RWPE2 (cell line): ENCODE results near the gene MRPL4.

ENCODE experiments used
- ATAC-seq: fragments of 200-7000 bp; cut with Tn5 transposase; 3 replicates; pipeline ENCODE4 v1.9.1; 2021; ENCODE audit warnings: low read depth
- DNase-seq: peaks from one replicate; pipeline ENCODE4 v3.0.0-alpha.2; 2020; ENCODE audit warnings: low spot score
- H3K27ac ChIP-seq: fragments of 450-650 bp; 2 replicates; pipeline ENCODE4 v1.5.1; 2017; ENCODE audit warnings: mild to moderate bottlenecking; ENCODE audit not compliant: poor library complexity, severe bottlenecking
- H3K27me3 ChIP-seq: fragments of 250-450 bp; sonication (Bioruptor Pico); 2 replicates; pipeline ENCODE4 v1.5.1; 2021; ENCODE audit warnings: mild to moderate bottlenecking, moderate library complexity; ENCODE audit not compliant: insufficient read depth, poor library complexity, severe bottlenecking
- H3K36me3 ChIP-seq: fragments of 250-450 bp; sonication (Bioruptor Pico); 2 replicates; pipeline ENCODE4 v1.5.1; 2020; ENCODE audit warnings: low read depth, mild to moderate bottlenecking, moderate library complexity
- H3K4me1 ChIP-seq: fragments of 250-450 bp; sonication (Bioruptor Pico); 2 replicates; pipeline ENCODE4 v1.5.1; 2021; ENCODE audit warnings: mild to moderate bottlenecking, moderate library complexity; ENCODE audit not compliant: insufficient read depth, poor library complexity, severe bottlenecking
- H3K4me3 ChIP-seq: fragments of 250-450 bp; sonication (Bioruptor Pico); 2 replicates; pipeline ENCODE4 v1.5.1; 2021; ENCODE audit warnings: mild to moderate bottlenecking, moderate library complexity; ENCODE audit not compliant: severe bottlenecking
- H3K9me3 ChIP-seq: fragments of 250-450 bp; sonication (Bioruptor Pico); 2 replicates; pipeline ENCODE4 v1.5.1; 2021; ENCODE audit warnings: mild to moderate bottlenecking, moderate library complexity; ENCODE audit not compliant: severe bottlenecking
- TF ChIP-seq, protein P1 (sequence below): fragments of 450-650 bp; IDR thresholded peaks from one replicate; pipeline ENCODE4 v1.5.1; 2017; ENCODE audit warnings: mild to moderate bottlenecking, moderate library complexity; ENCODE audit not compliant: poor library complexity, severe bottlenecking

Gene MRPL4

DNA sequence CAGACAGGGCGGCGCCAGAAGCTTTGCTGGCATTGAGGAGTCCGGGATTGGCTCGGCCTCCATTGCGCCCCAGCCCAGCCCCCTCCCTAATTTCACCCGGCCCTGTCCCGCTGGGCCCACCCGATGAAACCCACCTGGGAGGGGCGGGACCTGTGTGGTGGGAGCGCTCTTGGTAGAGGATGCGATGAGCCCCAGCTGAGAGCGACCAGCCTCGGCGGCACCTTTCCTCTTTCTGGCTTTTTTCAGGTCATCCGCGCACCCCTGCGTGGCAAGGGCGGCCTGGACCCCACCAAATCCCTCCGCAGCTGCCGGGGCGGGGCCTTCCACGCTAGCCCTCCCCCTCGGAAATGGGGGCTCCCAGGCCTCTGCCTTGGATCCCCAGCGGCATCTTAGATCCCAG, 57.4 kb downstream of the MRPL4 start, which contains the start of gene ZGLP1:
TSS of gene ZGLP1 (minus strand) at position 393 of the 400 bp plus-strand sequence.
- H3K4me3 ChIP-seq, result no peak within 1 kb of the TSS
- DNase-seq (no peak), ATAC-seq (no peak)
- TF ChIP-seq, protein P1, sequence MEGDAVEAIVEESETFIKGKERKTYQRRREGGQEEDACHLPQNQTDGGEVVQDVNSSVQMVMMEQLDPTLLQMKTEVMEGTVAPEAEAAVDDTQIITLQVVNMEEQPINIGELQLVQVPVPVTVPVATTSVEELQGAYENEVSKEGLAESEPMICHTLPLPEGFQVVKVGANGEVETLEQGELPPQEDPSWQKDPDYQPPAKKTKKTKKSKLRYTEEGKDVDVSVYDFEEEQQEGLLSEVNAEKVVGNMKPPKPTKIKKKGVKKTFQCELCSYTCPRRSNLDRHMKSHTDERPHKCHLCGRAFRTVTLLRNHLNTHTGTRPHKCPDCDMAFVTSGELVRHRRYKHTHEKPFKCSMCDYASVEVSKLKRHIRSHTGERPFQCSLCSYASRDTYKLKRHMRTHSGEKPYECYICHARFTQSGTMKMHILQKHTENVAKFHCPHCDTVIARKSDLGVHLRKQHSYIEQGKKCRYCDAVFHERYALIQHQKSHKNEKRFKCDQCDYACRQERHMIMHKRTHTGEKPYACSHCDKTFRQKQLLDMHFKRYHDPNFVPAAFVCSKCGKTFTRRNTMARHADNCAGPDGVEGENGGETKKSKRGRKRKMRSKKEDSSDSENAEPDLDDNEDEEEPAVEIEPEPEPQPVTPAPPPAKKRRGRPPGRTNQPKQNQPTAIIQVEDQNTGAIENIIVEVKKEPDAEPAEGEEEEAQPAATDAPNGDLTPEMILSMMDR, result no peak
- peaks cover 14% of the 10 kb centered on the region for H3K36me3 ChIP-seq
- H3K9me3 ChIP-seq, result no peaks in the 10 kb centered on the region
- H3K4me1 ChIP-seq, result peaks cover 5% of the 10 kb centered on the region
- no peak within 1 kb of the TSS for H3K27ac ChIP-seq
- H3K27me3 ChIP-seq, result no peaks in the 10 kb centered on the region
